ENCODE results near the gene IRF1.
A peak's percentile ranks its signal among the peaks of the same experiment; 100 is the strongest.
"Not testable (repeated sequence)": the region's sequence is repeated elsewhere in the genome, so short reads cannot be mapped to it uniquely, and the experiment has no call there.

The IRF1 gene

DNA sequence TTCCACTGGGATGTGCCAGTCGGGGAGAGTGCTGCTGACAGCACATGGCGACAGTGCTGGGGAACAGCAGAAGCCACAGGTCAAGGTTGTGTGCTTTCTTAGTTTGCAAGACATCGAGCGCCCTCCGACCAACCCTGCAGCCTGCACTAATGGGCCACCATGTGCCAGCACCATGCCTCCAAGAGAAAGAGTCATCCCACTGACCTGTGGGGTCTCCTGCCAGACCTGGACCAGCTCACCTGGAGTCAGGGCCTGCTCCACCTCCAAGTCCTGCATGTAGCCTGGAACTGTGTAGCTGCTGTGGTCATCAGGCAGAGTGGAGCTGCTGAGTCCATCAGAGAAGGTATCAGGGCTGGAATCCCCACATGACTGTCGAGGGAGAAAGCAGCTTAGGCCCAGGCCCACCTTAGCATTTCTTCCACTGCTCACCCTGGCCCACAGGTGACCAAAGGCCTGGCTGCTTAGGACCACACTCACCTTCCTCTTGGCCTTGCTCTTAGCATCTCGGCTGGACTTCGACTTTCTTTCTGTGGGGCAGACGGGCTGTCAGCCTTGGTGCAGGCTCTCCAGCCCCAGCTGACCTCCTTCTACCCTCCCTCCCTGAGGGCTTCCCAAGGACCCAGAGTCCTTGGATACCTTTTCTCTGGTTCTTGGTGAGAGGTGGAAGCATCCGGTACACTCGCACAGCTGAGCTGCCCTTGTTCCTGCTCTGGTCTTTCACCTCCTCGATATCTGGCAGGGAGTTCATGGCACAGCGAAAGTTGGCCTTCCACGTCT lies 4.1 kb downstream of the IRF1 start:
- DNase-seq: no peak

DNA sequence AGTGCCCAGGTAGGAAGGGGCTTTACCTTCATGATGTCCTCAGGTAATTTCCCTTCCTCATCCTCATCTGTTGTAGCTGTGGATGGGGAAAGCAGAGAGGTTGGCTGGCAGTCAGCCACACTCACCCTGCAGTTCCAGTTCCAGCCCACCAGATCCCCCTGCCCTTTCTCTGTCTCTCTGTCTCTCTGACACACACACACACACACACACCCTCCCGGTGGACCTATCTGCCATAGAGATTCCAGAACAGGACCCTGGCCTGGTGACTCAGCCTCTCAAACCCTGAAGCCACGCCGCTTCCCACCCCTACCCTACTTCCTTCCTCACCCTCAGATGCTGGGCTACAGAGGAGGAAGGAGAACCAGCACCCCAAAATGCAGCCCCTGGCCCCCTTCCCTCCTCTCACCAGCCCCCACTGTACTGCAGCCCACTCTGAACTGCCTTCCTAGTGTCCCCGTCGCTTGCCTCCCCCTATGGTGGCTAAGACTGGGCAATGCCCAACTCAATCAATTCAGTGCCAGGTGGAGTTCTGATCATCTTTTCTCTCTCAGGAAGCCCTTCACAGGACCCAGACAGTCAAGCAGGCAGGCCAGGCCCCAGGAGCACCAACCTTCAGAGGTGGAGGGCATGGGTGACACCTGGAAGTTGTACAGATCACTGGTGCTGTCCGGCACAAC lies 4.8 kb downstream of the IRF1 start:
- peak; percentile 34 to 61 (median 39) for DNase-seq

DNA sequence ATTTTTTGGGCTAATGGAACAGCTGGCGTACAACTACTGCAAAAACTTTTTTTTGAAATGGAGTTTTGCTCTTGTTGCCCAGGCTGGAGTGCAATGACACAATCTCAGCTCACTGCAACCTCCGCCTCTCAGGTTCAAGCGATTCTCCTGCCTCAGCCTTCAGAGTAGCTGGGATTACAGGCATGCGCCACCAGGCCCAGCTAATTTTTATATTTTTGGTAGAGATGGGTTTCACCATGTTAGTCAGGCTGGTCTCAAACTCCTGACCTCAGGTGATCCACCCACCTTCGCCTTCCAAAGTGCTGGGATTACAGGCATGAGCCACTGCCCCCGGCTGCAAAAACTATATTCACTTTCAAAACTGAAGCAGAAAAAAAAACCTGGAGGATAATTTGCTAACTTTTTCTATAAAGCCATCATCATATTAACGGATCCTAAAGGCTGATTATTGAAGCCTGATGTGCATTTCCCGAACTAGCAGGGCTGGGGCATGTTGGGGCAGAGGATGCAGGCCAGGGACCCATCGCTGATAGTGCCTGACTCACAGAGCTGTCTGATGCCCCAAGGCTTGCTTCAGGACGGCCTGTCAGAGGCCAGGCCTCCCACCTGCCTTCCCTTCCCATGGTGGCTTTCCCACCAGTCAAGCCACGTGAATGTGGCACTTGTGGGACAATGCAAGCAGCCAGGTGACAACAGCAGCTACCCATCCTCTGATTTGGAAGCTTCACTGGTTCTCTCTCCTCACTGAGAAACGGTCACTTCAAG lies 5.5 kb downstream of the IRF1 start:
- DNase-seq: not testable (repeated sequence)

DNA sequence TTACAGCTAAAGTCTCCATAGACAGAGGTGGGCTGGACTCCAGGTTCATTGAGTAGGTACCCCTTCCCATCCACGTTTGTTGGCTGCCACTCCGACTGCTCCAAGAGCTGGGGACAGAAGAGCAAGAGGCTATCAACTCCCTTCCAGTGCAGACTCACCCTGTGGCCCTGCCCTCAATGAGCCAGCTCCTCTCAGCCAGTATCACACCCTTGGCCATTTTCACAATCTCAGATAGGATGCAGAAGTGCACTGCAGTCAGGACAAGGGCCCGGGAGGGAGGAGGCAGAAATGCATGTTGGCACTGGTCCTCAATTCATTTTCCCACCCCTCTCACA lies 6.2 kb downstream of the IRF1 start:
- DNase-seq: peak in 3 of 4 experiments; percentile 36 to 52 (median 41)

DNA sequence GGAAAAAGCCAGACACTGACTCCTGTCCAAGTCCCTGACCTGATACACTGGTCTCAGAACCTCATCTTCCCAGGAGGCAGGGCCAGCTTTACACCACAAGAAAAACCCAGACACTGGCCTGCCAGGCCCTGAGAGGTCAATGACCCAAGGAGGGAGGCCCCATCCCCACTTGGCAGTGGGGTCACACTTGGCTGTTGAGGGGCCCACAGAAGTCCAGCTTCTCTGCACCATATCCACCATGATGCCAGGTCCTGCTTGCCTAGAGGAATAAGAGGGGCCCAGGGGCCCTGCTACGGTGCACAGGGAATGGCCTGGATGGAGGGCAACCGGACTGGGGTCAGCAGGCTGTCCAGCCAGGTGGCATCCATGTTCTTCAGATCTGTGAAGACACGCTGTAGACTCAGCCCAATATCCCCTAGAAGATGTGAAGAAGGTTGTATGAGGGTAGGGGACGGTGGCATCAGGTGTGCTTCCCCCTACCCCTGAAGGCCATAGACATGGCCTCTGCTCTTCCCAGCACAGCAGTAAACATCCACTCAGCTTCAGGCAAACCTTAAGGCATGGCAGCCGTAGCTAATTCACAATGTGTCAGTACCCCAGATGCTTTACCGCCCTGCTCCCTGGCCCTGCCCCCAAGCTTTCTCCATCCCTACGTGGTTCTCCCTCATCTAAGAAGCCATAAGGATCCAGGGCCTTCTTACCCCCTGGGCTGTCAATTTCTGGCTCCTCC lies 6.7 kb downstream of the IRF1 start:
- no peak for DNase-seq

DNA sequence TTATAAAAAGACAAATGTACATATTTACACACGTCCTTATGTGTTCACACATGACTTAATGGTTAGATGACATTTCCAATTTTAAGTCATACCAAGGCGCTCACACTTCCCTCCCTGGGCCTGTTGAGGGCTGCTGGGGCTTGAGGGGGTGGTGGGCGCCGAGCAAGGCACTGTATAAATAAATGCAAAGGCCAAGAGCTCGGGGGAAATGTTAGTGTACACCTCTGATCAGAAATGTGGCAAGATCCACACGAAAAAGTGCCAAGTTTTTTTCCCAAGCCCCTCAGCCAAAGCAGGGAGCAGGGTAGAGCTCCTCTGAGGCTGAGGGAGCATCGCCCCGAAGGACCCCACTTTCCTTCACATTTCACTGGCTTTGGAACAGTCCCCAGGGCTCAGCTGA lies 7.5 kb downstream of the IRF1 start:
- no peak for DNase-seq

DNA sequence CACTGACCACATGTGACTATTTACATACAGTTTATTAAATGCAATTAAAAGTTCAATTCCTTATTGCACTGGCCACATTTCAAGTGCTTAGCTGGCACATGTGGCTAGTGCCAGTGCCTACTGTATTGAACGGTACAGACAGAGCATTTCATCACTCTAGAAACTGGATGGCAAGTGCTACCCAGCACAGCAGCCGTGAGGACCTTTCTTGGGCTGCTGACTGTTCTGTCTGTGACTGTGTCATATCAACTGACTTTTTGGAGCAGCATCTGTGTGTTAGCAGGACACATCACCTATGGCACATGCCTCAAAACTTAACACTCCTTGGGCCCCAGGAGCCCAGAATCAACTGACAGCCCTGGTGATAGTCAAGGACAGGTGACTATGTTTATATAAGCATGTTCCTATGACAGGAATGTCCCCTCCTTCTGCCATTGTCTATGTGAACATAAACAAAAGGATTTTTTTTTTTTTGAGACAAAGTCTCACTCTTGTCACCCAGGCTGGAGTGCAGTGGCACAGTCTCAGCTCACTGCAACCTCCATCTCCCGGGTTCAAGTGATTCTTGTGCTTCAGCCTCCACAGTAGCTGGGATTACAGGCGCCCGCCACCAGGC lies 8.9 kb downstream of the IRF1 start:
- DNase-seq: no peak

DNA sequence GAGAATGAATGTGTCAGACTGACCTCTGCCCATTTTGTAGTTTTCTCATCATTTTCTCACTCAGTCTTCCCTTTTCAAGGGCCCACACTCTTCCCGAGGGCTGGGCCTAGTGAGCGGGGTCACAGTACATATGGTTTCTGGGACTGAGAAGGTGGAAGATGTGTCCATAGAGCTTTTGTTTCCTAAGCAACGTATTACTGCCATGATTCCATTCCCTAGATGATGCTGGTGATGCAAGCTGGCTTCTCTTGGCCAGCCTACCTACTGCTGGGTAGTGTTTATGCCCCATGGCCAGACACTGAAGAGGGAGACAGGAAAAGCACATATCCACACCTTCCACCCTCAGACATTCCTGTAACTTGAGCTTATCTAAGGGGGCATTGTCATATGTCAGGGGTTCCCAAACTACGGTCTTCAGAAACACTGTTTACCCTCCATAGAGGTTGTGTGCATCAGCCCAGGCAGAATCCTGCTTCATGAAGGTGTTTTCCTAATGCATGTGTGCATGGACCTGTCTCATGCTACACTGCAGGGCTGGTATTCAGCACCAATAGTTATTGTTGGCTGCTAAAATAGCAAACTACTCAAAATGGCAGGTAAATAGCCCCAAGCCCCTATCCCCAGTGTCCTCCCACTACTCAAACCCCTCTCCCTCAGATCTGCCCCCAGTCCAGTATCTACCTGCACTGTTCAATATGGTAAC lies 9.5 kb downstream of the IRF1 start:
- no peak for DNase-seq

DNA sequence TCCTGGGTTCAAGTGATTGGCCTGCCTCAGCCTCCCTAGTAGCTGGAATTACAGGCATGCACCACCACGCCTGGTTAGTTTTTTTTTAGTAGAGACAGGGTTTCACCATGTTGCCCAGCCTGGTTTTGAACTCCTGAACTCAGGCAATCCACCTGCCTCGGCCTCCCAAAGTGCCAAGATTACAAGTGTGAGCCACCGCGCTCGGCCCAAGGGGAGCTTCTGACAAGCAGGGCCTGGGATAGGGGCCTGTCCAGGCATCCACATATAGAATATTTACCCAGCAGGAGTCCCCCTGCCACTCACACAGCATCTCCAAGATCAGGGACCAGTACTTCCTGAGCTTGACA lies 10.1 kb downstream of the IRF1 start:
- no peak for DNase-seq

DNA sequence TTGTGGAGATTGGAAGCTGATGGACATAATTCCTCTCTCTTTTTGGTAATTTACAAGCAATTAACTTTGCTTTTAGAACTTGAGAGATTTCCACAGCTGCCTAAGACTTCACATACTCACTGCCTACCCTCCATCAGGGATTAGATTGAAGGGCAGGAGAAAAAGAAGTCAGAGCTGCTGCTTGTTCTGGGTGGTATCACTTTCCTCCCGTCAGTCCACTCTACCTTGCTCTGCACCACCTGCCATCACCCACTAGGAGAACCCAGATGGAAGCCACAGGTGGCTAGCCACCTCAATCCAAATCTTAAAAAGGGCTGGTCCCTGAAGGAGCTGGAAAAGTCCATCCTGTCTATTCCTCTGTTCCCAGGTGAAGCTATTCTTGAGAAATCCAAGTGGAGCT lies 10.5 kb downstream of the IRF1 start:
- DNase-seq: no peak

DNA sequence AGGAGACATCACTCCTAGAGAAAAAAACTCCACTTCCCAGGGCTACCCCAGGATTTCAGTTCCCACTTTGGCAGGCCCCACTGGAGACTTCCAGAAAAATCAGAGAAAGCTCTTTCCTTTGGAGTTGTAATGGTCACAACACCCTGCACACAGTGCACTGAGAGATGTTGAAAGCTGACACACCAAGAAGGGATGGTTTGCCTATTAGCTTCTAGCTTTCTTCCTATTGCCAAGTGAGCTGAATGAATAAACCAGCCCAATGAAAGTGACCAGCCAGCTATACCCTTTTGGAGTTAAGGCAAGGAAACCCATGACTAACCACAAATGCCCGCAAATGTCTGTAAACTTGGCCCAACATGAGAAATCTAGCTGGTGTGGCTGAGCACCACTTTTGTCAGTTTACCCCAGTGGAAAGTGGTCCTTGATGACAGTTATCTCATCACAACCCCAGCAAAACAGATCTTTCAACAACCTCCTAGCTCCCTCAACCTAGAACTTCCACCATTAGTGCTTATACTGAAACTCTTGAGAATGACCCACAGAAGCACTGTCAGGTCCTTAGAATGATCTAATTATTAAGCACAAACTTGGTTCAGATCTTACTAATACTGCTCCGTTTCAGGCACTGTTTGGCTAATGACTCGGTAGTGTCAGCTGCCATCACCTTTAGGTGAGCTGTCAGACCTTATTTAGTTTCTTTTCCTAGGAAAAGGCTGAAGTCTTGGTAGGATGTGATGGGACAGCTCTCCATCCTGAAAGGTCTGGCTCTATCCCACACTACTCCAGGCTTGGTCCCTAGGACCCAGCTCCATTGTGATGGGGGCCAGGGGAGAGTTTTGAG lies 11.2 kb downstream of the IRF1 start:
- no peak for DNase-seq

DNA sequence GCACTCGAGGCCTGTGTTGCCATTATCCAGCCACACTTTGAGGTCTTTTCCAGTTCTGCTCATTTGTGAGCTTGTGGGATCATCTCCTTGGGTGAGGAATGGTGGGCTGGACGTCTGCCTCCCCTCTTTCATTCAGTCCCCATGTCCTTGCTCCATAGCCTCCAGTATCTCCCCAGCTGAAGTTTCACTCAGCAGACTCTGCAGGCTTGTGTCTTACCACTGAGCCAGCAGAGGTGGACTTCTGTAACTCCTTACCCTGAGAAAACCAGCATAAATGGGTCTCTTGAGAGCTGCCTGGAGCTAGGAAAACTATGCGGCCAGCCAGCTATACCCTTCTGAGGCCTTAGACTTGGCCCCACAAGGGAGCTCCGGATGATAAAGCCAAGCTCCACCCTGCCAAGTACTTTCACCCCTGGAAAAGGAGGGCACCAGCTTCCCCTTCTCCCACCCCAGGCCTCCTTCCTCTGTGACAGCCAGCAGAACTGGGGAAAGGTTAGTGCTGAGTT lies 12.2 kb downstream of the IRF1 start:
- DNase-seq: peak in 3 of 4 experiments; percentile 33 to 42 (median 33)

DNA sequence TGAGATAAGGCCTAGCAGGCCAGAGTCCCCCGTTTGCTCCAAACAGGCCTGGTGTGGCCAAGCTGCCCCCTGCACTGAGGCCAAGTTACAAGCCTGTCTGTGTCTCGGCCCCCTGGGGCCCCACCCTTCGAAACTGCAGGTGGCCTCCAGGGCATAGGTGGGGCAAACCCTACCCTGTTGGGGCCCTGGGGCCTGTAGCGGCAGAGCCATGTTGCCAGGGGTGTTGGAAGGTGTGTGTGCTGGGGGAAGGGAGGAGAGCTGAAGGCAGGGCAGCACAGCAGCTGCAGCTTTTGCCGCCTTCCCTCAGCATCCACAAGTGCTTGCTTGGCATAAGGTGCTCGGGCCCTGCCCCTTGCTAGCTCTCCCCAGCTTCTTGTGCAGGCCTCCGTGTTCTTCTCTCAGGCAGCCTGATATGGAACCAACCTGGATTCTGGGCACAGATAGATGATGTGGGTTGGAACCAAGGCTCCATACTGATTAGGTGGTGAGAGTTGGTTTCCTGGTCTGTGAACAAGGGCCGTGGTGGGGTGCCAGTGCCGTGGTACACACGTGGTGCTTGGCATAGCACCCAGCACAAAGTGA lies 12.7 kb downstream of the IRF1 start:
- no peak for DNase-seq

DNA sequence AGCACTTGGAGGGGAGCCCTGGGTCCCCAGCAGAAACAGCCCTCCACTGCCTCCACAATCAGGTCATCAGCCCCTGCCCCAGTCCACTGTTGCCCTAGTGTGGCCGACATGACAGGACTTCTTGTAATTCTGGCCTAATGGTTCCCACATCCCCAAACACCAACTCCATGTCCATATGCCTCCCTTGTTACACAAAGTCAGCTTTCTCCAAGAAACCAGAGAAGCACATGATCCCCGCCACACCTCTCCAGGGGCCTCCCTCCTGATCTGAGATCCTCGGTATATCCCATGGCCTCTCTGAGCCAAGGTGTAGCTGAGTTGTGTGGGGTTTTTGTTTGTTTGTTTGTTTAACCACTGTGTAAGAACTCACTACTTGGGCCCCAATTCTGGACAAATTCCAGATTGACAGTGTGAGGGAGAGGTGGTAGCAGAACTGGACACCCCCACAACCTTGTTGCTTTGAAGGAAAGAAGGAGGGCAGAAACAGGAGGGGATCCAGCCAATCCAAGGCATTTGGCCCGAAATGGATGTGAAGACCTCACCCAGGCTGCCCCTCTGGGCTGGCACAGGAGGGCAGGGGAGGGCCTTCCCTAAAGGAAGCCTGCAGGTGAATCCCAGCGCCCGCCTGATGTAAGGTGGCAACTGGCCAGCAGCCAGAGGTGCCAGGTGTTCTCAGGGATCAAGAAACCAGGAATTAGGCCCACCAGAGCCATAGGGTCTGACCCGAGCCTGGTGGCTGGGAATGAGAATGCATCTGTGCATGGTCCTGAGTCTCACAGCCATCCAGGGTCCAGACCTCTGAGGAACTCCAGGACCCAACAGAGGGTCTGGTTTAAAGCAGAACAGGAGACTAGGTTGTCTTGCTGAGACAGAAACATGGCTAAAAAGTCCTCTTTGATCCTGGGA lies 13.4 kb downstream of the IRF1 start:
- no peak for DNase-seq

DNA sequence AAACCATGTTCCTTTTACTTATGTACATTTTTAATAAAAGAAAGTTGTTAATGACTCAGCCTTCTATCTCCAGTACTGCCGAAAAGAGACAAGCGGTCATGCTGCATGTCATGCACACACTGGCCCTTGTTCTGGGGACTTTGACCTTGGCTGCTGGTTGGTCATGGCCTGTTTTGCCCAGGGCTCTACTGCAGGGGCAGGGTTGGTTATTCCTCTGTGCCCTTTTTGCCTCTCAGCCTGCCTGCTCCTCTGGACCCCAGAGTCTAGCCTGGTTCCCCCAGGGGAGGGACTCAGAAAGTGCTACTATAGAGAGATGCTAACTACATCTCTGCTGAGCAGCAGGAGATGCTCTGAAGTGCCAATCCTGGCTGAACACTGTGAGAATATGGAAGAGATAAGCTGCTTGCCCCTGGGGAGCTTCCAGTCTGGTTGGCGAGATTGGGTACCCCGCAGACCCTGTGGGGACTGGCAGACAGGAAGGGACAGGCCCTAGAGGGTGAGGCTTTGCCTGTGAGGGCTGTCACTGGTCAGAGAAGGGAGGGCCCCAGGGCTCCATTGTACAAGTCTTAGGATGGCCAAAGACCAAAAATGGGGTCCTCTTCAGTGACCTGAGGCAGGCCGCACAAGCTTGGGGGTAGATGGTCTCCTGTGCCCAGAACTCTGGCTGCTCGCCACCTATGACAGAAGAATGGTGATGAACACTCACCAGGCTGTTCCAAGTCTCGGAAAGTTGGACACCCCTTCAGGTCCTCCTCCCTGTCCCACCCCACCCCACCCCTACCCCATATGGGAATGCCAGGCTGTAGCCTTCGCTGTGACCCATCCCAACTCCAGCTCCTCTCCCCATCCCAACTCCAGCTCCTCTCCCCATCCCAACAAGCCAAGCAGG lies 14.3 kb downstream of the IRF1 start:
- no peak for DNase-seq

DNA sequence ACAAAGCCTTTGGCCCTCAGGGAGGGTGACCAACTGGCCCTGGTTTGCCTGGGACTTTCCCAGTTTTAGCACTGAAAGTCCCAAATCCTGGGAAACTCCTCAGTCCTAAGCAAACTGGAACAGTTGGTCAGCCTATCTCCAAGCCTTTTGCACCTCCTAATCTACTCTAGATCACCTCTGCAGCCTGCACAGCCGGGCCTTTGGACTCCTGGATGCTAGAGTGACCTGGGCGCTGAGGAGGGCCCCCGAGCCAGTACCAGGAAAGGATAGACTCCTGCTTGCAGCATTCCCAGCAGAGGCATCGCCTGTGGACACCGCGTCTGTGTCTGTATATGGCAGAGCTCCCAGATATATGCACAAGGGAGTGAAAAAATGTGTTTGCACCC lies 15.1 kb downstream of the IRF1 start:
- no peak for DNase-seq

DNA sequence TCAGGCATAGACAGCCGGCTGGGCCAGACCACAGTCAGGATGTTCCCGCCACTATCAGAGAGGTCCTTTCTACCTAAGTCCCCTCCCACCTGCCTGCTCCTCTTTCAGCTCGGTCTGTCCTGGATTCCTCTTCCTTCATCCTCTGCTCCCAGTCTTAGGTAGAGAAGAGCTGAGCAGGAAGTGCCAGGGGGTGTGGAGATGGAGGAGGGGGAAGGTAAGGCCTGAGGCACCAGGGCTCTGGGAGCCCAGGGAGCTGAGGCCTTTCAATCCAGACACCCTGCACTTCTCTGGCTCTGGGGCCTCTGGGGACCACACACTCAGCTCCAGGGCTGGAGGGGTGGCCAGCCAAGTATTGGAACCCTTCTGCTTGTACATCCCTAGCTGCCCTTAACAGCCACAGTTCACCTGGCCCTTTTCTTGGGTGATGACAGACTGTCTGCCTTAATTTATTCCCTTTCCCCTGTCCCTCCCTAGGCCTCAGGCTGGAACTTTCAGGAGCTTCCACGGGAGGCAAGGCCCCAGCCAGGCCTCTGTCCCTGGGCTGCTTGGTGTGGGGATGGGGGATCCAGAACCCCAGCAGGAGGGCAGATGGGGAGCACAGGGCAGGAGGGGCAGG lies 15.6 kb downstream of the IRF1 start:
- no peak for DNase-seq
